Loucy (cell line): ENCODE results near the gene KLRG1.
A peak's percentile ranks its signal among the peaks of the same experiment; 100 is the strongest.

Source experiments
- H2AFZ ChIP-seq: fragments of 200-600 bp; sonication (generic); 2 replicates; pipeline ENCODE4 v1.6.0; 2016; ENCODE audit warnings: antibody characterized with exemption, mild to moderate bottlenecking, low read length, moderate library complexity
- H3F3A ChIP-seq: fragments of 200-600 bp; 2 replicates; pipeline ENCODE4 v1.6.0; 2016; ENCODE audit warnings: antibody characterized with exemption, low read depth, mild to moderate bottlenecking
- H3K27me3 ChIP-seq: fragments of 200-600 bp; sonication (generic); 2 replicates; pipeline ENCODE4 v1.6.1; 2014; ENCODE audit warnings: low read length, mild to moderate bottlenecking; ENCODE audit not compliant: insufficient read depth, poor library complexity, severe bottlenecking
- H3K36me3 ChIP-seq: fragments of 200-600 bp; sonication (generic); 2 replicates; pipeline ENCODE4 v1.6.1; 2016; ENCODE audit warnings: low read length; ENCODE audit not compliant: insufficient read depth
- H3K4me1 ChIP-seq: fragments of 200-600 bp; sonication (generic); 2 replicates; pipeline ENCODE4 v1.5.1; 2014; ENCODE audit warnings: low read length, mild to moderate bottlenecking; ENCODE audit not compliant: insufficient read depth, poor library complexity, severe bottlenecking
- H3K4me2 ChIP-seq: fragments of 200-600 bp; sonication (generic); 2 replicates; pipeline ENCODE4 v1.6.0; 2014; ENCODE audit warnings: antibody characterized with exemption, low read length, low read depth, mild to moderate bottlenecking; ENCODE audit not compliant: poor library complexity, severe bottlenecking
- H3K4me3 ChIP-seq: fragments of 200-600 bp; sonication (generic); 2 replicates; pipeline ENCODE4 v1.5.1; 2014; ENCODE audit warnings: low read length, mild to moderate bottlenecking, mixed read lengths; ENCODE audit not compliant: poor library complexity, severe bottlenecking
- H3K79me2 ChIP-seq: fragments of 200-600 bp; sonication (generic); 2 replicates; pipeline ENCODE4 v1.6.1; 2014; ENCODE audit warnings: low read length; ENCODE audit not compliant: insufficient read depth
- H3K9ac ChIP-seq: fragments of 200-600 bp; sonication (generic); 2 replicates; pipeline ENCODE4 v1.6.0; 2014; ENCODE audit warnings: mild to moderate bottlenecking, low read depth, low read length, moderate library complexity; ENCODE audit not compliant: poor library complexity, severe bottlenecking
- H3K9me2 ChIP-seq: fragments of 200-600 bp; sonication (generic); replicated peaks from 2 replicates; pipeline ENCODE4 v1.6.1; 2016; ENCODE audit warnings: low read depth, low read length, mixed read lengths
- H3K9me3 ChIP-seq: fragments of 200-600 bp; sonication (generic); 2 replicates; pipeline ENCODE4 v1.6.1; 2014; ENCODE audit warnings: mild to moderate bottlenecking, antibody characterized with exemption, low read length, low read depth; ENCODE audit not compliant: insufficient read depth
- H4K20me1 ChIP-seq: fragments of 200-600 bp; sonication (generic); 2 replicates; pipeline ENCODE4 v1.6.0; 2014; ENCODE audit warnings: antibody characterized with exemption, low read length, mild to moderate bottlenecking; ENCODE audit not compliant: insufficient read depth, poor library complexity, severe bottlenecking
- EZH2phosphoT487 ChIP-seq: fragments of 200-600 bp; IDR thresholded peaks from 2 replicates; pipeline ENCODE4 v1.6.1; 2018; ENCODE audit warnings: antibody characterized with exemption, mild to moderate bottlenecking, moderate library complexity, borderline replicate concordance
- TF ChIP-seq, protein P1 (sequence below): fragments of 200-600 bp; sonication (generic); conservative IDR thresholded peaks from 2 replicates; pipeline ENCODE4 v1.5.1; 2014; ENCODE audit warnings: mild to moderate bottlenecking, antibody characterized with exemption, low read length

Gene KLRG1

DNA sequence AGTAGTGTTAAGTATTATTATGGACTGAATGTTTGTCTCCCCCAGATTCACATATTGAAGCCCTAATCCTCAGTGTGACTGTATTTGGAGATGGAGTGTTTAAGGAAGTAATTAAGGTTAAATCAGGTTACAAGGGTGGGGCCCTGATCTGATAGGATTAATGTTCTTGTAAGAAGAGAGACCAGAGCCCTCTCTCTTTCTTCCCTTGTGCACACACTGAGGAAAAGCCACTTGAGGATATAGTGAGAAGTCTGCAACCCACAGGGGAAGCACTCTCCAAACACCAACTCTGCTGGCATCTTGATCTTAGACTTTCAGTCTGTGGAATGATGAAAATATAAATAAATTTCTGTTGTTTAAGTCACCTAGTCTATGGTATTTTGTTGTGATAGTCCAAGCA, 2.2 kb upstream of the KLRG1 start:
- no peak overlapping the region for H3K9ac ChIP-seq
- TF ChIP-seq, protein P1, sequence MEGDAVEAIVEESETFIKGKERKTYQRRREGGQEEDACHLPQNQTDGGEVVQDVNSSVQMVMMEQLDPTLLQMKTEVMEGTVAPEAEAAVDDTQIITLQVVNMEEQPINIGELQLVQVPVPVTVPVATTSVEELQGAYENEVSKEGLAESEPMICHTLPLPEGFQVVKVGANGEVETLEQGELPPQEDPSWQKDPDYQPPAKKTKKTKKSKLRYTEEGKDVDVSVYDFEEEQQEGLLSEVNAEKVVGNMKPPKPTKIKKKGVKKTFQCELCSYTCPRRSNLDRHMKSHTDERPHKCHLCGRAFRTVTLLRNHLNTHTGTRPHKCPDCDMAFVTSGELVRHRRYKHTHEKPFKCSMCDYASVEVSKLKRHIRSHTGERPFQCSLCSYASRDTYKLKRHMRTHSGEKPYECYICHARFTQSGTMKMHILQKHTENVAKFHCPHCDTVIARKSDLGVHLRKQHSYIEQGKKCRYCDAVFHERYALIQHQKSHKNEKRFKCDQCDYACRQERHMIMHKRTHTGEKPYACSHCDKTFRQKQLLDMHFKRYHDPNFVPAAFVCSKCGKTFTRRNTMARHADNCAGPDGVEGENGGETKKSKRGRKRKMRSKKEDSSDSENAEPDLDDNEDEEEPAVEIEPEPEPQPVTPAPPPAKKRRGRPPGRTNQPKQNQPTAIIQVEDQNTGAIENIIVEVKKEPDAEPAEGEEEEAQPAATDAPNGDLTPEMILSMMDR: no peak
- TF ChIP-seq EZH2phosphoT487: no peak
- no peak overlapping the region for H3K4me3 ChIP-seq
- H3K4me2 ChIP-seq: peak overlapping the region; percentile 43
- no peaks in the 10 kb centered on the region for H3K27me3 ChIP-seq
- H2AFZ ChIP-seq: peak overlapping the region; percentile 54; the same call in 1 of the 2 replicates
- no peaks in the 10 kb centered on the region for H3F3A ChIP-seq
- H3K9me2 ChIP-seq: no peaks in the 10 kb centered on the region
- H4K20me1 ChIP-seq: no peaks in the 10 kb centered on the region
- no peaks in the 10 kb centered on the region for H3K36me3 ChIP-seq
- H3K9me3 ChIP-seq: no peaks in the 10 kb centered on the region
- H3K79me2 ChIP-seq: no peaks in the 10 kb centered on the region
- peaks cover 31% of the 10 kb centered on the region for H3K4me1 ChIP-seq

DNA sequence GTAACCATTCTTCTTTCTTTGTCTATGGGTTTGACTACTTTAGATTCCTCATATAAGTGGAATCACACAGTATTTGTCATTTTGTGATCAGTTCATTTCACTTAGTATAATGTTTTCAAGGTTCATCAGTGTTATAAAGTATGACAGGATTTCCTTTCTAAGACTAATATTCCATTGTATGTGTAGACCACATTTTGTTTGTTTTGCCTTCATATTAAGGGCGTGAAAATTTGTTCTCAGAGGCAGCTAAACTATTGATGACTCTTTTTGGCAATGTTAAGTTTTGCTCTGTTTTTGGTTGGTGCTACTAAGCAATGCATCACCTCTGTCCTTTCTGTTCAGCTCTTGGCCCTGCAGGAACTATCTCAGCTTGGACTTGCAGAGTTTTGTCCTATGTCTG, 1.7 kb upstream of the KLRG1 start:
- Histone ChIP-seq H3K27me3 (no peaks in the 10 kb centered on the region), H3F3A (no peaks in the 10 kb centered on the region), H3K4me2 (peak overlapping the region; percentile 43), H3K4me3 (no peak overlapping the region), H4K20me1 (no peaks in the 10 kb centered on the region), H2AFZ (peak overlapping the region; percentile 54), H3K9me3 (no peaks in the 10 kb centered on the region), H3K36me3 (no peaks in the 10 kb centered on the region), H3K4me1 (peaks cover 32% of the 10 kb centered on the region), H3K9ac (no peak overlapping the region), H3K79me2 (no peaks in the 10 kb centered on the region), H3K9me2 (no peaks in the 10 kb centered on the region)
- TF ChIP-seq, protein P1: no peak
- TF ChIP-seq EZH2phosphoT487: no peak

DNA sequence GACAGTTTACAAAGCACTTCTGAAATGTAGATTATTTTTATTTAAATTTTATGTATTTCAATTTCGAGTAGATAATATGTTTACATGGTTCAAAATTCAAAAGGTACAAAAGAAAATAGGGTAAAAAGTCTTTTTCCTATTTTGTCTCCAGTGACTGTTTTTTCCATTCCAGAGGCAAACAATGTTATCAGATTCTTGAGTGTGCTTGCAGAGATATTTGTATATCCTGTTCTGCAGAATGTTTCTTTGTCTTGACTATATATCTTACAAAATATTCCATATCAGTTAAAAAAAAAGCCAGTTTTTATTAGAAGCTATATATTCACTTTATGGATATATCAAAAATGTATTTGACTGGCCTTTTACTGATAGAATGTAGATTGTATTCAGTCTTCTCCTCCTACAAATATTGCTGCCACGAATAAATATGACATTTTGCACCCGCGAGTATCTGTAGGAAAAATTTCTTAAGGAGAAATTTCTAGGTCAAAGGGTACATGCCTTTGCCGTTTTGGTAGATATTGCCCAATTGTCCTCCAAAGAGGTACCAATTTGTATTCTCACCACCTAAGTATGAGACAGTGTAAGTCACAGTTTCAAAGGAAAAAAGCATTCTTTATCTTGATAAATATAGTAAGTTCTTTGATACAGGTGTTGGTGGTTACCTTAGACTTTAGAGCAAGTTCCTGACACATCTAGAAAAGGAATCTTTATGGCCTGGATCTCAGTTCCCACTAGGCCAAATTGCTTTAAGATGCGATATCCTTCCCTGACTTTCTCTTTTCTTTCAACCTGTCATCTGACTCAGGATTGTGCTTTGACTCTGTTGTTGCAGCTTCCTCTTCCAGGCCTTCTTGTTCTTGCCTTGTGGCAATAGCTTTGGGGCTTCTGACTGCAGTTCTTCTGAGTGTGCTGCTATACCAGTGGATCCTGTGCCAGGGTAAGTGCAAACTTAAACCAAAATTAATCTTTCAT, 2.3 kb downstream of the KLRG1 start:
- Histone ChIP-seq H3K27me3 (no peaks in the 10 kb centered on the region), H3K9ac (no peak overlapping the region), H3K9me2 (no peaks in the 10 kb centered on the region), H2AFZ (peak overlapping the region; percentile 93), H3K4me2 (peak overlapping the region; percentile 17), H3K4me1 (peaks cover 34% of the 10 kb centered on the region), H3K79me2 (no peaks in the 10 kb centered on the region), H3K4me3 (no peak overlapping the region), H3K36me3 (no peaks in the 10 kb centered on the region), H3F3A (no peaks in the 10 kb centered on the region), H4K20me1 (no peaks in the 10 kb centered on the region), H3K9me3 (no peaks in the 10 kb centered on the region)
- no peak for TF ChIP-seq EZH2phosphoT487
- TF ChIP-seq, protein P1: no peak
